A549 (cell line): ENCODE results near the gene AMOTL1. TPM values are rescaled to one million over a fixed set of nuclear protein-coding genes. Genes with fewer than 3 reads are reported as not detected.

Experiments used
- ATAC-seq, 2 experiments: fragments of 200-7000 bp in 1 of 2; fragments of >200 bp in 1 of 2; cut with Nextera tagmentation in 1 of 2; cut with Tn5 transposase in 1 of 2; 3 replicates each; pipeline versions ENCODE4 v1.8.0 to v1.9.1; 2018 to 2020; ENCODE audit warnings: mild to moderate bottlenecking in 1 of 2, moderate library complexity in 1 of 2
- CTCF ChIA-PET: fragments of 300-600 bp; sonication (Branson Sonifier 250); formaldehyde crosslinking; extraction: SDS; loops from one replicate; lab custom pipeline; 2021; ENCODE audit warnings: antibody characterized with exemption, inconsistent platforms; lab: Yijun Ruan, JAX
- POLR2A ChIA-PET: fragments of 350-600 bp; formaldehyde crosslinking; extraction: SDS; loops from one replicate; lab custom pipeline; 2021; ENCODE audit warnings: antibody characterized with exemption, inconsistent platforms; lab: Yijun Ruan, JAX
- DNase-seq, 2 experiments: peaks; one replicate each; pipeline versions ENCODE4 v3.0.0 to v3.0.0-alpha.2; 2011 to 2016; ENCODE audit warnings: low read depth in 1 of 2, low spot score in 1 of 2
- FAIRE-seq: peaks from 2 replicates; lab custom pipeline; 2011; peaks lifted over from hg19 to GRCh38; lab: Jason Lieb, UNC
- H3K27ac ChIP-seq, 2 experiments: fragments of >200 bp; sonication (Bioruptor Twin); formaldehyde crosslinking; 3 replicates each; pipeline ENCODE4 v1.5.1; 2016 to 2017
- H3K4me1 ChIP-seq: fragments of >200 bp; sonication (Bioruptor Twin); formaldehyde crosslinking; 3 replicates; pipeline ENCODE4 v1.6.1; 2016
- H3K4me2 ChIP-seq: fragments of >200 bp; sonication (Bioruptor Twin); formaldehyde crosslinking; 3 replicates; pipeline ENCODE4 v1.6.1; 2016
- H3K4me3 ChIP-seq: fragments of >200 bp; sonication (Bioruptor Twin); formaldehyde crosslinking; 3 replicates; pipeline ENCODE4 v1.5.1; 2016
- H3K9me3 ChIP-seq: fragments of >200 bp; sonication (Bioruptor Twin); formaldehyde crosslinking; 3 replicates; pipeline ENCODE4 v1.6.1; 2016
- BHLHE40 ChIP-seq: IDR thresholded peaks from 2 replicates; pipeline ENCODE4 v1.6.1; 2012; ENCODE audit warnings: low read depth, low read length, inconsistent platforms
- CBX8 ChIP-seq: fragments of 200-600 bp; sonication (generic); IDR thresholded peaks from 2 replicates; pipeline ENCODE4 v1.6.1; 2016
- CHD2 ChIP-seq: fragments of 150-350 bp; IDR thresholded peaks from 2 replicates; pipeline ENCODE4 v1.6.1; 2014; ENCODE audit warnings: low read length; ENCODE audit not compliant: partially characterized antibody
- CHD4 ChIP-seq: fragments of 200-600 bp; sonication (generic); IDR thresholded peaks from 2 replicates; pipeline ENCODE4 v1.6.1; 2016; ENCODE audit warnings: antibody characterized with exemption, mild to moderate bottlenecking, borderline replicate concordance
- E2F6 ChIP-seq: IDR thresholded peaks from 2 replicates; pipeline ENCODE4 v1.6.1; 2012; ENCODE audit warnings: low read depth, borderline replicate concordance
- EHF ChIP-seq: fragments of 250-450 bp; sonication (Bioruptor Pico); IDR thresholded peaks from 2 replicates; pipeline ENCODE4 v1.5.0; 2020; ENCODE audit warnings: mild to moderate bottlenecking
- ELK1 ChIP-seq: fragments of 150-350 bp; IDR thresholded peaks from 2 replicates; pipeline ENCODE4 v1.6.1; 2014; ENCODE audit warnings: low read depth, mild to moderate bottlenecking, low read length
- EP300 ChIP-seq, 2 experiments: fragments of >200 bp; sonication (Bioruptor Twin); formaldehyde crosslinking; IDR thresholded peaks; 2 replicates in 1 of 2; 3 replicates in 1 of 2; pipeline ENCODE4 v1.6.1; 2016 to 2017
- FOSL2 ChIP-seq, 2 experiments: fragments of 450-650 bp in 1 of 2; fragments of >200 bp in 1 of 2; sonication (Bioruptor Twin) in 1 of 2; formaldehyde crosslinking; IDR thresholded peaks; 2 replicates each; pipeline versions ENCODE4 v1.5.0 to v1.6.1; 2016 to 2020; ENCODE audit warnings: mild to moderate bottlenecking in 1 of 2, moderate library complexity in 1 of 2
- FOXS1 ChIP-seq: fragments of 250-450 bp; sonication (Bioruptor Pico); IDR thresholded peaks from 2 replicates; pipeline ENCODE4 v1.5.0; 2020; ENCODE audit warnings: mild to moderate bottlenecking, moderate library complexity
- HEYL ChIP-seq: fragments of 250-450 bp; sonication (Bioruptor Pico); IDR thresholded peaks from 2 replicates; pipeline ENCODE4 v1.8.0; 2021; ENCODE audit warnings: mild to moderate bottlenecking, moderate library complexity
- HMGXB4 ChIP-seq: fragments of 250-450 bp; sonication (Bioruptor Pico); IDR thresholded peaks from 2 replicates; pipeline ENCODE4 v1.5.0; 2021; ENCODE audit warnings: mild to moderate bottlenecking, moderate library complexity, borderline replicate concordance
- HOXB13 ChIP-seq: fragments of 250-450 bp; sonication (Bioruptor Pico); IDR thresholded peaks from 2 replicates; pipeline ENCODE4 v1.5.0; 2020; ENCODE audit warnings: low read depth, mild to moderate bottlenecking, moderate library complexity
- HOXB5 ChIP-seq: fragments of 250-450 bp; sonication (Bioruptor Pico); IDR thresholded peaks from 2 replicates; pipeline ENCODE4 v1.5.0; 2020; ENCODE audit warnings: mild to moderate bottlenecking, moderate library complexity
- JUN ChIP-seq, 2 experiments: fragments of >200 bp; sonication (Bioruptor Twin); formaldehyde crosslinking; IDR thresholded peaks; 2 replicates in 1 of 2; 3 replicates in 1 of 2; pipeline ENCODE4 v1.6.1; 2016 to 2017
- JUNB ChIP-seq: fragments of >200 bp; sonication (Bioruptor Twin); formaldehyde crosslinking; IDR thresholded peaks from 2 replicates; pipeline ENCODE4 v1.6.1; 2016
- KDM1A ChIP-seq: fragments of 200-600 bp; sonication (generic); IDR thresholded peaks from 2 replicates; pipeline ENCODE4 v1.6.1; 2016; ENCODE audit warnings: low read depth, mild to moderate bottlenecking
- KDM5A ChIP-seq: fragments of 200-600 bp; sonication (generic); IDR thresholded peaks from 2 replicates; pipeline ENCODE4 v1.6.1; 2016; ENCODE audit warnings: antibody characterized with exemption, mild to moderate bottlenecking
- MAZ ChIP-seq: fragments of 150-350 bp; IDR thresholded peaks from 2 replicates; pipeline ENCODE4 v1.6.1; 2014; ENCODE audit warnings: antibody characterized with exemption, low read depth, low read length, borderline replicate concordance
- PBX3 ChIP-seq: IDR thresholded peaks from 2 replicates; pipeline ENCODE4 v1.6.1; 2012
- PHF8 ChIP-seq: fragments of 200-600 bp; sonication (generic); IDR thresholded peaks from 2 replicates; pipeline ENCODE4 v1.6.1; 2016; ENCODE audit warnings: low read depth, mild to moderate bottlenecking, antibody characterized with exemption, moderate library complexity, borderline replicate concordance
- POLR2A ChIP-seq: IDR thresholded peaks from 2 replicates; pipeline ENCODE4 v1.6.1; 2012; ENCODE audit warnings: mild to moderate bottlenecking, low read length
- REST ChIP-seq: fragments of 200-600 bp; sonication (generic); IDR thresholded peaks from 2 replicates; pipeline ENCODE4 v1.6.1; 2016; ENCODE audit warnings: antibody characterized with exemption, mild to moderate bottlenecking, moderate library complexity
- USF2 ChIP-seq: fragments of 450-650 bp; IDR thresholded peaks from 2 replicates; pipeline ENCODE4 v1.6.1; 2014; ENCODE audit warnings: antibody characterized with exemption
- ZSCAN20 ChIP-seq: fragments of 250-450 bp; sonication (Bioruptor Pico); IDR thresholded peaks from 2 replicates; pipeline ENCODE4 v1.8.0; 2022; ENCODE audit warnings: mild to moderate bottlenecking, moderate library complexity
- whole genome bisulfite sequencing: methylation state at CpG from one replicate; pipeline ENCODE4 v1.1.6; 2017; ENCODE audit errors: missing lambda C conversion rate; 5-methylcytosine and 5-hydroxymethylcytosine counted together
- polyA plus RNA-seq, 4 experiments: library from polyadenylated mRNA; depleted of rRNA in 3 of 4; stranded (reverse); fragments of >200 nt; fragmentation: RNase III in 1 of 4; extraction: RNeasy Plus Mini Kit Qiagen cat#74134 plus additional on column Dnase treatment in 1 of 4; gene quantifications; 2 replicates in 3 of 4; 3 replicates in 1 of 4; pipeline ENCODE4 v1.2.3, GENCODE V29; 2011 to 2017

AMOTL1 gene
- polyA plus RNA-seq, 2 of the 4 experiments (the other 2 are of a cell fraction), result 3.9 to 12.2 TPM

- Histone ChIP-seq H3K9me3 (no peaks in the 10 kb centered on the region), H3K27ac (no peak overlapping the region), H3K4me2 (no peak overlapping the region), H3K4me1 (0 out of 3 replicates have a peak, but pooled peaks cover 3% of the 10 kb centered on the region), H3K4me3 (no peak overlapping the region)
- FAIRE-seq (no peak), ATAC-seq (no peak), DNase-seq (no peak)
- POLR2A ChIA-PET, result no interaction called here
- TF ChIP-seq ZSCAN20 (CRISPR knock-in tag) (no peak), HOXB13 (CRISPR knock-in tag) (no peak), HEYL (CRISPR knock-in tag) (no peak), CHD2 (no peak), JUN (IDR thresholded peaks at IDR 0.05) (no peak), PBX3 (no peak), EP300 (IDR thresholded peaks at IDR 0.05) (no peak), BHLHE40 (no peak), ELK1 (no peak), JUNB (no peak), HOXB5 (CRISPR knock-in tag) (no peak), POLR2A (no peak), USF2 (no peak), FOSL2 (IDR thresholded peaks at IDR 0.05) (no peak), FOSL2 (CRISPR knock-in tag; IDR thresholded peaks at IDR 0.05) (no peak), HMGXB4 (CRISPR knock-in tag) (no peak), REST (no peak), PHF8 (no peak)
- CTCF ChIA-PET, result interaction anchor here (0.8 kb wide), 1 partner anchor 16 kb away, joined by 3 read pairs; no protein-coding TSS in a partner anchor
- 86% methylated on average over 2 of the region's 2 CpGs for WGBS
Measured at GRCh38 chr11:94725097-94725496, 43.1 kb upstream of the AMOTL1 start.

- Histone ChIP-seq H3K4me1 (peaks cover 22% of the 10 kb centered on the region), H3K9me3 (no peaks in the 10 kb centered on the region), H3K4me2 (no peak overlapping the region), H3K27ac (no peak overlapping the region), H3K4me3 (no peak overlapping the region)
- CTCF ChIA-PET, result no interaction called here
- 67% methylated on average over 2 of the region's 2 CpGs for whole genome bisulfite sequencing
- no peak for FAIRE-seq
- no peak for TF ChIP-seq CBX8
- no peak for TF ChIP-seq CHD4
- TF ChIP-seq PHF8, result no peak
- TF ChIP-seq KDM1A, result no peak
- no peak for TF ChIP-seq HEYL (CRISPR knock-in tag)
- no peak for TF ChIP-seq MAZ
- TF ChIP-seq FOXS1 (CRISPR knock-in tag), result no peak
- TF ChIP-seq REST, result no peak
- no peak for TF ChIP-seq KDM5A
- TF ChIP-seq EHF (CRISPR knock-in tag), result no peak
- TF ChIP-seq E2F6, result no peak
- no peak for TF ChIP-seq EP300 (IDR thresholded peaks at IDR 0.05)
- TF ChIP-seq, all 56 proteins: peak for 0
- DNase-seq, result no peak
- POLR2A ChIA-PET, result no interaction called here
- ATAC-seq, result no peak
Measured at GRCh38 chr11:94727819-94728218, 40.3 kb upstream of the AMOTL1 start.
